GM10847 (cell line): ENCODE results near the gene ABO.

Experiments
- POLR2A ChIP-seq: IDR thresholded peaks from 2 replicates; pipeline ENCODE4 v1.6.1; 2011; ENCODE audit not compliant: insufficient read length; ENCODE audit errors: extremely low read depth

ABO gene

GRCh38 chr9:133301253-133302230 lies 26.5 kb upstream of the ABO start:
- TF ChIP-seq POLR2A = no peak

- no peak for TF ChIP-seq POLR2A
Measured at GRCh38 chr9:133294257-133294656, 19.3 kb upstream of the ABO start.

GRCh38 chr9:133290751-133291302 lies 15.8 kb upstream of the ABO start:
- TF ChIP-seq POLR2A = no peak

GRCh38 chr9:133286523-133286922 lies 11.5 kb upstream of the ABO start:
- no peak for TF ChIP-seq POLR2A

- TF ChIP-seq POLR2A = no peak
Measured at GRCh38 chr9:133285252-133285775, 10.3 kb upstream of the ABO start.

GRCh38 chr9:133284362-133284761 lies 9.4 kb upstream of the ABO start:
- TF ChIP-seq POLR2A = no peak

- TF ChIP-seq POLR2A = no peak
Measured at GRCh38 chr9:133282464-133283238, 7.7 kb upstream of the ABO start.

GRCh38 chr9:133280392-133280791 lies 5.4 kb upstream of the ABO start:
- TF ChIP-seq POLR2A = no peak

- TF ChIP-seq POLR2A = no peak
Measured at GRCh38 chr9:133278161-133279114, 3.4 kb upstream of the ABO start.

GRCh38 chr9:133277467-133277866 lies 2.5 kb upstream of the ABO start:
- no peak for TF ChIP-seq POLR2A

- no peak for TF ChIP-seq POLR2A
Measured at GRCh38 chr9:133276923-133277322, 1.9 kb upstream of the ABO start.

- no peak for TF ChIP-seq POLR2A
Measured at GRCh38 chr9:133276001-133276884, 1.2 kb upstream of the ABO start.
